GM12891 (cell line): Measurements from ENCODE around the gene EVI5L.

Experiments
- POLR2A ChIP-seq: IDR thresholded peaks from 2 replicates; pipeline ENCODE4 v1.6.1; 2011; ENCODE audit warnings: low read depth, low read length, control low read depth
- POLR2AphosphoS5 ChIP-seq: IDR thresholded peaks from 2 replicates; pipeline ENCODE4 v1.6.1; 2011; ENCODE audit warnings: low read depth, low read length, control low read depth
- SPI1 ChIP-seq: IDR thresholded peaks from 2 replicates; pipeline ENCODE4 v1.6.1; 2011; ENCODE audit warnings: low read depth, low read length, control low read depth

DNA sequence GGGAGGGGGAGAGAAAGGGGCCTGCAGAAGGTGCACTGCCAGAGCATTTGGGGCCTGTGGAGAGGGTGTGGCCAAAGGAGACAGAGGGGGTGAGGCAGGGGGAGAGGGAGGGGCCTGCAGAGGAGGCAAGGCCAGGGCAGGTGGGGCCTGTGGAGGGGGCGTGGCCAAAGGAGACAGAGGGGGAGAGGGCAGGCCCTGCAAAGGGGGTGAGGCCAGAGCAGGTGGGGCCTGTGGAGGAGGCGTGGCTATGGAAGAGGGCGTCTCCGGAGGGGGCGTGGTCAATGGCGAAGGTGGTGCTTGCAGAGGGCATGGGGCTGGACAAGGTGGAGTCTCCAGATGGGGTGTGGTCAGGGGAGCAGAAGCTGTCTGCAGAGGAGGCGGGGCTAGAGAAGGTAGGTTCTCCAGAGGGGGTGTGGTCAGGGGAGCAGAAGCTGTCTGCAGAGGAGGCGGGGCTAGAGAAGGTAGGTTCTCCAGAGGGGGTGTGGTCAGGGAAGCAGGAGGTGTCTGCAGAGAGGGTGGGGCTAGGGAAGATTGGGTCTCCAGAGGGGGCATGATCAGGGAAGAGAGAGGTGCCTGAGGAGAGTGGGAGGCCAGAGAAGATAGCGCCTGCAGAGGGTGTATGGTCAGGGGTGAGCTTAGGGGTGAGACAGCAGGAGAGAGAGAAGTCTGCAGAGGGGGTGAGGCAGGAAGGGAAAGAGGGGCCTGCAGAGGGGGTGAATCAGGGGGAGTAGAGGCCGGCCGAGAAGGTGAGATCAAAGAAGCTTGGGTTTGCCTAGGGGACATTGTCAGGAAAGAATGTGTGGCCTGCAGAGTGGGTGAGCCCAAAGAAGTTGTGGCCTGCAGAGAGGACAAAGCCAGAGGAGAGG lies 40.8 kb downstream of the EVI5L start:
- TF ChIP-seq POLR2AphosphoS5, result no peak
- TF ChIP-seq POLR2A, result no peak
- TF ChIP-seq SPI1, result no peak
